Lung microvascular endothelial cell (primary cell): ENCODE measurements around the gene KCND2. TPM values are rescaled to one million over a fixed set of nuclear protein-coding genes. Genes with fewer than 3 reads are reported as not detected.
"Not testable (repeated sequence)": the region's sequence is repeated elsewhere in the genome, so short reads cannot be mapped to it uniquely, and the experiment has no call there.

Source experiments
- DNase-seq, 2 donors: peaks; one replicate each; pipeline versions ENCODE4 v3.0.0 to v3.0.0-alpha.2; 2010; ENCODE audit warnings: low read depth in 2 of 2
- total RNA-seq: library from RNA; depleted of rRNA; stranded (reverse); fragments of >200 nt; gene quantifications from 2 replicates; pipeline ENCODE4 v1.2.1, GENCODE V29; 2014

KCND2 gene
- under 0.01 and 0.20 TPM in 2 replicates for total RNA-seq

- peak in 1 of 2 donors; percentile 4 for DNase-seq
Observed at GRCh38 chr7:120272701-120273475, at the start of gene KCND2. Gene KCND2 (plus strand): TSS chr7:120273175.

GRCh38 chr7:120226188-120226587 is 46.8 kb upstream of the KCND2 start:
- DNase-seq, result no peak

GRCh38 chr7:120227255-120227654 is 45.7 kb upstream of the KCND2 start:
- DNase-seq, result no peak

- no peak for DNase-seq
Observed at GRCh38 chr7:120229084-120229483, 43.9 kb upstream of the KCND2 start.

- no peak for DNase-seq
Observed at GRCh38 chr7:120233338-120233737, 39.6 kb upstream of the KCND2 start.

GRCh38 chr7:120240350-120240749 is 32.6 kb upstream of the KCND2 start:
- not testable (repeated sequence) for DNase-seq

GRCh38 chr7:120241973-120242372 is 31.0 kb upstream of the KCND2 start:
- no peak for DNase-seq

GRCh38 chr7:120254845-120255244 is 18.1 kb upstream of the KCND2 start:
- DNase-seq, result no peak

GRCh38 chr7:120256344-120257070 is 16.5 kb upstream of the KCND2 start:
- DNase-seq, result no peak

GRCh38 chr7:120259386-120259785 is 13.6 kb upstream of the KCND2 start:
- no peak for DNase-seq

GRCh38 chr7:120260111-120260510 is 12.9 kb upstream of the KCND2 start:
- no peak for DNase-seq

- peak; percentile 54 to 58 for DNase-seq
Observed at GRCh38 chr7:120272261-120272660, 714 bp upstream of the KCND2 start.

GRCh38 chr7:120273476-120273975 is 551 bp downstream of the KCND2 start:
- peak; percentile 3 to 16 for DNase-seq

- DNase-seq, result no peak
Observed at GRCh38 chr7:120274482-120274881, 1.5 kb downstream of the KCND2 start.

- DNase-seq, result no peak
Observed at GRCh38 chr7:120274899-120275298, 1.9 kb downstream of the KCND2 start.

GRCh38 chr7:120276720-120277119 is 3.7 kb downstream of the KCND2 start:
- DNase-seq, result no peak

- no peak for DNase-seq
Observed at GRCh38 chr7:120278773-120279172, 5.8 kb downstream of the KCND2 start.

GRCh38 chr7:120280743-120281142 is 7.8 kb downstream of the KCND2 start:
- peak in 1 of 2 donors; percentile 6 for DNase-seq

GRCh38 chr7:120293027-120293426 is 20.1 kb downstream of the KCND2 start:
- no peak for DNase-seq

GRCh38 chr7:120302190-120302589 is 29.2 kb downstream of the KCND2 start:
- DNase-seq, result no peak

GRCh38 chr7:120303105-120303504 is 30.1 kb downstream of the KCND2 start:
- DNase-seq, result no peak

GRCh38 chr7:120304674-120305073 is 31.7 kb downstream of the KCND2 start:
- no peak for DNase-seq
